CD8-positive, alpha-beta memory T cell (primary cell): ENCODE measurements around the gene SLC30A2. TPM values are rescaled to one million over a fixed set of nuclear protein-coding genes. Genes with fewer than 3 reads are reported as not detected.

ENCODE experiments used
- CTCF ChIA-PET: fragments of 350-600 bp; sonication (Branson Sonifier 250); formaldehyde crosslinking; loops from one replicate; lab custom pipeline; 2021; ENCODE audit warnings: antibody characterized with exemption; lab: Charles Lee
- POLR2A ChIA-PET: fragments of 350-600 bp; sonication (Branson Sonifier 250); formaldehyde crosslinking; loops from one replicate; lab custom pipeline; 2021; ENCODE audit warnings: antibody characterized with exemption; lab: Charles Lee
- DNase-seq, 5 donors: peaks; one replicate each; pipeline versions ENCODE4 v3.0.0 to v3.0.0-alpha.2; 2020 to 2022; ENCODE audit warnings: mixed read lengths in 1 of 5
- H3K27ac ChIP-seq: one replicate; pipeline ENCODE4 v1.7.0; 2013; ENCODE audit warnings: low read depth, mild to moderate bottlenecking, low read length, moderate library complexity
- H3K27me3 ChIP-seq: 2 replicates; pipeline ENCODE4 v1.7.0; 2013; ENCODE audit warnings: low read length, mild to moderate bottlenecking; ENCODE audit not compliant: insufficient read depth, poor library complexity, severe bottlenecking
- H3K36me3 ChIP-seq: 2 replicates; pipeline ENCODE4 v1.7.0; 2013; ENCODE audit warnings: mild to moderate bottlenecking, low read length, moderate library complexity; ENCODE audit not compliant: insufficient read depth
- H3K4me1 ChIP-seq: 2 replicates; pipeline ENCODE4 v1.7.0; 2013; ENCODE audit warnings: mild to moderate bottlenecking, low read length, moderate library complexity; ENCODE audit not compliant: insufficient read depth
- H3K4me3 ChIP-seq: 2 replicates; pipeline ENCODE4 v1.7.0; 2013; ENCODE audit warnings: mild to moderate bottlenecking, low read length
- H3K9me3 ChIP-seq: 2 replicates; pipeline ENCODE4 v1.7.0; 2013; ENCODE audit warnings: mild to moderate bottlenecking, low read length
- H3K27ac Mint-ChIP-seq, 8 donors: one replicate each; pipeline ENCODE4 v1.8.0; 2020 to 2021; ENCODE audit warnings: mixed read lengths in 8 of 8, mild to moderate bottlenecking in 6 of 8, inconsistent platforms in 3 of 8, moderate library complexity in 3 of 8
- H3K27me3 Mint-ChIP-seq, 2 donors: one replicate each; pipeline ENCODE4 v1.8.0; 2020 to 2021; ENCODE audit warnings: mixed read lengths in 2 of 2, mild to moderate bottlenecking in 1 of 2, moderate library complexity in 1 of 2
- H3K36me3 Mint-ChIP-seq, 3 donors: one replicate each; pipeline ENCODE4 v1.8.0; 2020 to 2021; ENCODE audit warnings: mixed read lengths in 3 of 3, inconsistent platforms in 1 of 3, mild to moderate bottlenecking in 1 of 3
- H3K4me1 Mint-ChIP-seq, 3 donors: one replicate each; pipeline ENCODE4 v1.8.0; 2020 to 2021; ENCODE audit warnings: mixed read lengths in 3 of 3, inconsistent platforms in 1 of 3, mild to moderate bottlenecking in 1 of 3
- H3K4me3 Mint-ChIP-seq, 7 donors: one replicate each; pipeline ENCODE4 v1.8.0; 2020 to 2021; ENCODE audit warnings: mixed read lengths in 7 of 7, mild to moderate bottlenecking in 6 of 7, moderate library complexity in 4 of 7, inconsistent platforms in 2 of 7
- H3K9me3 Mint-ChIP-seq, 5 donors: one replicate each; pipeline ENCODE4 v1.8.0; 2020 to 2022; ENCODE audit warnings: mixed read lengths in 5 of 5, mild to moderate bottlenecking in 3 of 5, moderate library complexity in 2 of 5, inconsistent platforms in 1 of 5
- polyA plus RNA-seq: library from polyadenylated mRNA; unstranded; fragments of 300-500 nt; fragmentation: Illumina TruSeq; gene quantifications from one replicate; pipeline ENCODE4 v1.2.3, GENCODE V29; 2021
- total RNA-seq, 2 experiments: library from RNA; stranded (reverse); gene quantifications; one replicate each; pipeline ENCODE4 v1.2.3, GENCODE V29; 2021

The SLC30A2 gene
- total and polyA plus RNA-seq, 3 experiments from 2014 or later, result not detected

DNA sequence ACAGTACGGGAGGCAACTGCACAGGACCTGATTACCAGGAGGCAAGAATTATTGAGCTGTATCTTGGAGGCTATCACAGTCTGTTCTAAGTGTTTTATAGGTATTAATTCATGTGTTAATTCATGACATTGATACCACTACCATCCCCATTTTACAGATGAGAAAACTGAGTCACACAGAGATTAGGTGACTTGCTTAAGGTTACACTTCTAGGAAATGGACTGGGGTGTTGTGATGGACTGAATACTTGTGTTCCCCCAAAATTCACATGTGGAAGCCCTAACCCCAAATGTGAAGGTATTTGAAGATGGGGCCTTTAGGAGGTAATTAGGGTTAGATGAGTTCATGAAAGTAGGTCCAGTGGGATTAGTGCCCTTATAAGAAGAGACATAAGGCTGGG is 31.6 kb upstream of the SLC30A2 start:
- H3K9me3 Mint-ChIP-seq, result no peaks in the 10 kb centered on the region
- H3K27me3 Mint-ChIP-seq, result peaks cover 14 to 47% of the 10 kb centered on the region in 2 donors
- CTCF ChIA-PET, result no interaction called here
- Histone ChIP-seq H3K4me3 (no peak overlapping the region), H3K36me3 (no peaks in the 10 kb centered on the region), H3K4me1 (no peaks in the 10 kb centered on the region), H3K9me3 (no peaks in the 10 kb centered on the region), H3K27me3 (peaks cover 6% of the 10 kb centered on the region), H3K27ac (peak overlapping the region; percentile 24)
- DNase-seq, result no peak
- no peak overlapping the region for H3K4me3 Mint-ChIP-seq
- POLR2A ChIA-PET, result no interaction called here
- H3K4me1 Mint-ChIP-seq, result peaks cover 0 to 6% (median 1%) of the 10 kb centered on the region in 3 donors
- H3K36me3 Mint-ChIP-seq, result peaks cover 0 to 7% (median 1%) of the 10 kb centered on the region in 3 donors
- H3K27ac Mint-ChIP-seq, result no peak overlapping the region

DNA sequence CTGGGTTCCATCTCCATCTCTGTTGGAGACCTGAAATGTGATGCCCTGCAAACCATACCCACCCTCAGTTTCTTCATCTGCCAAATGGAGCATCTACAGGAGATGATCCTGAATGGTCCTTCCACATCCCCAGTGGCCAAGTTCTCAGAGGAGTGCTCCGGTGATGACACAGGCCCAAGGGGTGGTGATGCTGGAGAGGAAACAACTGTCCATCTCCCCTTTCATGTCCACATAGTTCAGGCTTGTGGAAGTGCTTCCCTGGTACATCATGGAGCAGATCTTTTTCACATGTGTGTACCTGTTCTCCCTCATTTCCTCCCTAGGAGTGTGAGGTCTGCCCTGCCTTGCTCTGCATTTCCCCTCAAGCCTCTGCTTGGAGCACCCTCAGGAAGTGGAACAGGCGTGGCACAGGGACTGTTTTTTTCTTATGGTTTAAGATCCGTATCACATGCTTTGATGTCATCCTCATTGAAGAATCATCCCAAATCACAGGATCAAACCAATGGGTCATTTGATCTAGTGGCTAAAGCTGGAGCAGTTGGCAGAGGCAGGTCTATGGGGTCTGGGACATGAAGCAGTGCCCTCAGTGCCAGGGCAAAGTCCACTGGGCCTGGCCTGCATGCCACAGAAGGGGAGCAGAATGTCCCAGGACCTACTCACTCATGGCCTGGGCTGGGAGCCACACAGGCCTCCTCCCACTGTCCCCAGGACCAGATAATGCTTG is 29.7 kb upstream of the SLC30A2 start:
- H3K4me3 ChIP-seq, result no peak overlapping the region
- no peaks in the 10 kb centered on the region for H3K4me1 ChIP-seq
- H3K27me3 Mint-ChIP-seq, result peaks cover 20 to 60% of the 10 kb centered on the region in 2 donors
- DNase-seq, result no peak
- peaks cover 6% of the 10 kb centered on the region for H3K27me3 ChIP-seq
- H3K36me3 ChIP-seq, result no peaks in the 10 kb centered on the region
- no peak overlapping the region for H3K4me3 Mint-ChIP-seq
- no peaks in the 10 kb centered on the region for H3K9me3 ChIP-seq
- ChIA-PET POLR2A (no interaction called here), CTCF (no interaction called here)
- peaks cover 0 to 7% (median 1%) of the 10 kb centered on the region in 3 donors for H3K36me3 Mint-ChIP-seq
- H3K27ac Mint-ChIP-seq, result no peak overlapping the region
- H3K27ac ChIP-seq, result no peak overlapping the region
- H3K9me3 Mint-ChIP-seq, result no peaks in the 10 kb centered on the region
- H3K4me1 Mint-ChIP-seq, result peaks cover 0 to 6% (median 1%) of the 10 kb centered on the region in 3 donors

DNA sequence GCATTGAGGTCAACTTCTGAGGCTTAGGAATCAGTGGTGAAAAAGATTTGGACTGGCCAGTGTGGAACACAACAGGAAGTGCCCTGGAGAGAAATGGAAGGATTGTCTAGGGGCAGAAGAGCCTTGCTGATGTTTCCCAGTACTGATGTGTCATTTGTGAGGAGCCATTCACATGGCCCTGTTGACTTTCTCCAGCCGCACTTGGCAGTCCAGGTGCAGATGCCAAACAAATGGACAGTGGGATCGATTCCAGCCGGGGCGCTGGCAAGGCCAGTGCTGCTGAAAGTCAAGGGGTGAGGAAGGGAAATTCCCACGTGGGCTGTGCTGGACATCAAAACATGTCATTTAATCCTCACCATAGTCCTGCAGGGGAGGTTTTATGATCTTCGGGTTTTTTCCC is 26.4 kb upstream of the SLC30A2 start:
- no peak overlapping the region for H3K4me3 Mint-ChIP-seq
- H3K36me3 Mint-ChIP-seq, result peaks cover 0 to 6% (median 1%) of the 10 kb centered on the region in 3 donors
- H3K9me3 Mint-ChIP-seq, result no peaks in the 10 kb centered on the region
- Histone ChIP-seq H3K9me3 (no peaks in the 10 kb centered on the region), H3K4me3 (no peak overlapping the region), H3K27ac (no peak overlapping the region), H3K4me1 (no peaks in the 10 kb centered on the region), H3K36me3 (no peaks in the 10 kb centered on the region), H3K27me3 (peaks cover 6% of the 10 kb centered on the region)
- no peak for DNase-seq
- POLR2A ChIA-PET, result no interaction called here
- H3K27me3 Mint-ChIP-seq, result peaks cover 23 to 61% of the 10 kb centered on the region in 2 donors
- CTCF ChIA-PET, result no interaction called here
- no peak overlapping the region for H3K27ac Mint-ChIP-seq
- H3K4me1 Mint-ChIP-seq, result peaks cover 0 to 6% (median 1%) of the 10 kb centered on the region in 3 donors

DNA sequence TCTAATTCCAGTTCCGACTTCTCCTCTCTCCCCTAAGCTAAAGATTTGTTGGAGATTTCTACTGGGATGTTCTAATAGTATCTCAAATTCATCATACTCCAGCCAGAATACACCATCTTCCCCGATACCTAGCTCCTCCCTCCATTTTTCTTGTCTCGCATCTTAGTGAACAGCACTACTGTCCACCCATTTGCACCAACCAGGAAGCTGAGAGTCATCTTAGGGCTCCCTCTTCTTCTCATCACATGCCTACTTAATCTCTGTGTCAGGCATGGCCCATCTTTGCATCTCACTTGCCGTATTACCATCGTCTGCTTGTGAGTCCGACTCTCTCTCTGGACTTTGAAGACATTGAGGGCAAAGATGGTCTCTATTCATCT is 25.0 kb upstream of the SLC30A2 start:
- peaks cover 21 to 59% of the 10 kb centered on the region in 2 donors for H3K27me3 Mint-ChIP-seq
- H3K27ac Mint-ChIP-seq, result no peak overlapping the region

DNA sequence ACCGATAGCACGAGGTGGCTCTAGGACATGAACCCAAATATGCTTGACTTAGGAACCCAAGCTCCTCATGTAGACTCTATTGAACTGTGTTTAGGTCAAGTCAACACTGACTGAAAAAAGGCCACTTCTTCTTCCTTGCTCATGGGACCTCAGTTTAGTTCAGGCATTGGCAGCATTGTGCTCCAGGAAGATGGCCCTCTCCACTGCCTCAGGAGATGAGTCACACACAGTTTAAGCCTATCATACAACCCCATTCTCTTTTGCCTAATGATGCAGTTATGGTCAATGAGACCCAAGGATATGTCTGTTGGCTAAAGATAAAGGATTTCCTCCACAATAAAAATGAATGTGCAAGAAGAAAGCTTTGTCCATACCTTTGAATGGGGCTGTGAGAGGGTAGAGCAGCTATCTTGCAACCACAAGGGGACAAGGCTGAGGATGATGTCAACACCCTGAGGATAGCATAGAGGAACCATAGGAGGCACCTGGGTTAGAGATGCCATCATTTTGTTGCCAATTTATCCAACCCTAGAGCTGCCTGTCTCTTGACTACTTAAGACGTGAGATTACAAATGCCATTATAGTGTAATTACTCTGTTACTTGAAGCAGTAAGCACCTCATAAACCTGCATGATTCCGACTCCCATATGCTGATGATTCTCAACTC is 24.5 kb upstream of the SLC30A2 start:
- H3K36me3 Mint-ChIP-seq, result no peaks in the 10 kb centered on the region
- ChIA-PET CTCF (interaction anchor here (1.0 to 1.2 kb wide), 2 partner anchors 34 to 87 kb away, joined by 3 read pairs; no protein-coding TSS in a partner anchor), POLR2A (no interaction called here)
- H3K9me3 Mint-ChIP-seq, result no peaks in the 10 kb centered on the region
- H3K27ac ChIP-seq, result peak overlapping the region; percentile 40
- no peak overlapping the region for H3K4me3 Mint-ChIP-seq
- H3K4me1 ChIP-seq, result no peaks in the 10 kb centered on the region
- H3K27ac Mint-ChIP-seq, result no peak overlapping the region
- no peaks in the 10 kb centered on the region for H3K36me3 ChIP-seq
- no peak overlapping the region for H3K4me3 ChIP-seq
- peaks cover 0 to 1% (median 0%) of the 10 kb centered on the region in 3 donors for H3K4me1 Mint-ChIP-seq
- DNase-seq, result no peak
- H3K27me3 ChIP-seq, result peaks cover 2% of the 10 kb centered on the region
- peaks cover 19 to 58% of the 10 kb centered on the region in 2 donors for H3K27me3 Mint-ChIP-seq
- no peaks in the 10 kb centered on the region for H3K9me3 ChIP-seq

More for the DNA sequence above, 25.0 kb upstream of the SLC30A2 start:
- Mint-ChIP-seq H3K4me3 (no peak overlapping the region), H3K36me3 (no peaks in the 10 kb centered on the region), H3K9me3 (no peaks in the 10 kb centered on the region), H3K4me1 (peaks cover 0 to 6% (median 1%) of the 10 kb centered on the region in 3 donors)
- CTCF ChIA-PET, result interaction anchor here (1.0 to 1.2 kb wide), 2 partner anchors 35 to 86 kb away, joined by 3 read pairs; no protein-coding TSS in a partner anchor
- Histone ChIP-seq H3K9me3 (no peaks in the 10 kb centered on the region), H3K27me3 (peaks cover 6% of the 10 kb centered on the region), H3K27ac (no peak overlapping the region), H3K4me3 (no peak overlapping the region), H3K36me3 (no peaks in the 10 kb centered on the region), H3K4me1 (no peaks in the 10 kb centered on the region)
- POLR2A ChIA-PET, result no interaction called here
- no peak for DNase-seq

DNA sequence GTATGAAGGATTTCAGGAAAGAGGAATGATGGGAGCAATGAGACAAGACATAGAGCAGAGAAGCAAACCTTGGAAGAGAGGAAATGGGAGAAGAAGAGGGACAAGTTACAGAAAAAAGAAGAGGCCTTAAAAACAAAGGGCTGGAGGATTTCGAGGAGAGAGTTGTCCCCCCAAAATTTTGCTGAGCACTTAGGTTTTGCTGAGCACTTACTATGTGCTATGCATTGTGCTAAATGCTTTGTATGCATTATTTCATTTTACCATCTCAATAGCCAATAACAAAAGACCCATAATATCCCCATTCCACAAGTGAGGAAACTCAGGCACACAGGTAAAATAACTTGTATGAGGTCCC is 24.0 kb upstream of the SLC30A2 start:
- ChIA-PET POLR2A (no interaction called here), CTCF (interaction anchor here (1.2 kb wide), 1 partner anchor 87 kb away, joined by 3 read pairs; no protein-coding TSS in a partner anchor)
- no peaks in the 10 kb centered on the region for H3K4me1 Mint-ChIP-seq
- Histone ChIP-seq H3K36me3 (no peaks in the 10 kb centered on the region), H3K4me3 (no peak overlapping the region), H3K27me3 (no peaks in the 10 kb centered on the region), H3K9me3 (no peaks in the 10 kb centered on the region), H3K4me1 (no peaks in the 10 kb centered on the region), H3K27ac (peak overlapping the region; percentile 40)
- H3K9me3 Mint-ChIP-seq, result no peaks in the 10 kb centered on the region
- H3K27ac Mint-ChIP-seq, result no peak overlapping the region
- peaks cover 19 to 56% of the 10 kb centered on the region in 2 donors for H3K27me3 Mint-ChIP-seq
- no peak overlapping the region for H3K4me3 Mint-ChIP-seq
- no peak for DNase-seq
- no peaks in the 10 kb centered on the region for H3K36me3 Mint-ChIP-seq

DNA sequence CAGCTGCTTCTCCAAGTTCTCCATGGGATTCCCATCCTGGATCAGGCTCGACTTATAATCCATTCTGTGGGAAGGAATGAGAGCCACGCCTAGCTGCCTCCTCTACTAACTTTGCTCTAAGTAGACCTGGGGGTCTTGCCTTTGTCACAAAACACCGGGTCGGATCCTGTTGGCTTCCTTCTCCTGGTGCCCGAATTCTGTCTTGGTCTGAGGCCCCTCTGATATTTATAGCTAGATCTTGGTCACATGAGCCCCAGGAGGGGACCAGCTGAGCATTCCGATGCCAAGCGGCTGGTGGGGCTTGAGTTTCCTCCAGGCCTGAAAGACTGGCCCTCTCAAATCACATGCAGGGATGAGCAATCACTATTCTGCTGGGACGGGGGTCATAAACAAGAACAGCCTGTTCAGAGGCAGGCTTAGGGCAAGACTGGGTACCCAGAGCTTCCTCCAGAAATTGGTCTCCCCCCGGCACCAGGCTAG is 21.6 kb upstream of the SLC30A2 start, which contains the start of gene TRIM63:
TRIM63 (minus strand) TSS at position 199 of the 480 bp plus-strand sequence; CDS start at position 63, 136 bp downstream.
- H3K4me1 ChIP-seq, result no peaks in the 10 kb centered on the region
- H3K36me3 ChIP-seq, result no peaks in the 10 kb centered on the region
- H3K4me1 Mint-ChIP-seq, result no peaks in the 10 kb centered on the region
- ChIA-PET POLR2A (no interaction called here), CTCF (interaction anchor here (1.2 kb wide), 1 partner anchor 172 kb away, joined by 4 read pairs; no protein-coding TSS in a partner anchor)
- H3K9me3 ChIP-seq, result no peaks in the 10 kb centered on the region
- no peak within 1 kb of the TSS for H3K4me3 ChIP-seq
- H3K27ac Mint-ChIP-seq, result no peak within 1 kb of the TSS
- H3K27ac ChIP-seq, result peak within 1 kb of the TSS; percentile 16
- peaks cover 12 to 55% of the 10 kb centered on the region in 2 donors for H3K27me3 Mint-ChIP-seq
- DNase-seq, result no peak
- no peaks in the 10 kb centered on the region for H3K36me3 Mint-ChIP-seq
- no peaks in the 10 kb centered on the region for H3K9me3 Mint-ChIP-seq
- H3K4me3 Mint-ChIP-seq, result no peak within 1 kb of the TSS
- no peaks in the 10 kb centered on the region for H3K27me3 ChIP-seq

DNA sequence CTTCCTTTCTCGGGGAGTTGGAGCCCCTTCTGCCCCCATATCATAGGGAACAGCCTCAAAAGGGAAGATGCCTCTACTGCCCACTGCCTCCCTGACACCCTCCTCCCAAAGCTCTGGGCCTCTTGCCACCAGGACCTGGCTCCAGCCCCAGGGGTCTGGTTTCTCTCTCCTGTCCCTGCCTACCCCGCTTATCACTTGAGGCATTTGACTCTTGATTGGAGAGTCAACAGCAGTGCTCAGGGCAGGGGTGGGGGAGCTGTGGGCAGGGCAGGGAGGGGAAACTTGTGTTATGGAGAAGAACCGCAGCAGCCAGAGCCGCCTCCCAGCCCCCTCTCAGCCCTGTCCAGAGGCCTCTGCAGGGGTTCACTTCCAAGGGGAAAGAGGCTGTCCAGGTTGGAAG is 20.9 kb upstream of the SLC30A2 start:
- CTCF ChIA-PET, result interaction anchor here (1.2 kb wide), 1 partner anchor 172 kb away, joined by 4 read pairs; no protein-coding TSS in a partner anchor

More for the DNA sequence above, 20.9 kb upstream of the SLC30A2 start:
- H3K9me3 Mint-ChIP-seq, result no peaks in the 10 kb centered on the region
- H3K4me3 Mint-ChIP-seq, result no peak overlapping the region
- Histone ChIP-seq H3K9me3 (no peaks in the 10 kb centered on the region), H3K27me3 (no peaks in the 10 kb centered on the region), H3K4me3 (no peak overlapping the region), H3K4me1 (no peaks in the 10 kb centered on the region), H3K27ac (peak overlapping the region; percentile 16), H3K36me3 (no peaks in the 10 kb centered on the region)
- peaks cover 6 to 49% of the 10 kb centered on the region in 2 donors for H3K27me3 Mint-ChIP-seq
- DNase-seq, result no peak
- POLR2A ChIA-PET, result no interaction called here
- no peaks in the 10 kb centered on the region for H3K4me1 Mint-ChIP-seq
- no peak overlapping the region for H3K27ac Mint-ChIP-seq
- no peaks in the 10 kb centered on the region for H3K36me3 Mint-ChIP-seq
